A549 treated with Mapracorat at 1 μM for 4 hours (cell line): ENCODE results near the gene SPART. TPM values are rescaled to one million over a fixed set of nuclear protein-coding genes. Genes with fewer than 3 reads are reported as not detected.

Experiments used
- total RNA-seq: library from RNA; stranded (reverse); fragments of 200-300 nt; extraction: Qiagen RNA extraction; gene quantifications from 5 replicates; pipeline ENCODE4 v1.2.3, GENCODE V29; 2022

Gene SPART
- total RNA-seq = 19.9 to 28.6 TPM (median 22.6 TPM) in 5 replicates

GRCh38 chr13:36346222-36347083 lies at the start of gene SPART:
TSS of gene SPART (minus strand) at chr13:36346394. CDS start at chr13:36335830, 10,564 bp downstream.

GRCh38 chr13:36297366-36298338 lies 48.5 kb downstream of the SPART start, which contains the start of gene CCDC169:
TSS of gene CCDC169 (minus strand) at chr13:36297814. CDS start at chr13:36297719, 95 bp downstream.

Other genes starting within 250 kb of the SPART start
- gene DCLK1, start 215.0 kb downstream of the SPART start, total RNA-seq = 0.96 to 1.2 TPM (median 1.0 TPM) in 5 replicates
- gene SOHLH2, start 131.8 kb downstream of the SPART start, total RNA-seq = not detected in 5 replicates
- 0.20 to 0.59 TPM (median 0.36 TPM) in 5 replicates for gene CCDC169, start 48.6 kb downstream of the SPART start, total RNA-seq
- 0.30 to 0.69 TPM (median 0.41 TPM) in 5 replicates for gene CCNA1, start 86.1 kb upstream of the SPART start, total RNA-seq